Measurements from ENCODE around the gene ELMOD3.
A peak's percentile ranks its signal among the peaks of the same experiment; 100 is the strongest.

The ELMOD3 gene

GRCh38 chr2:85437488-85438200 is 83.1 kb downstream of the ELMOD3 start (continued):
- TF ChIP-seq ZNF274 (IDR thresholded peaks at IDR 0.05; ENCODE audit: low read length) (no peak), ZNF274 (tag by site-specific recombination; IDR thresholded peaks at IDR 0.05; ENCODE audit: borderline replicate concordance) (no peak), ZNF416 (tag by site-specific recombination; IDR thresholded peaks at IDR 0.05) (no peak), ZNF174 (tag by site-specific recombination; IDR thresholded peaks at IDR 0.05) (no peak), ZNF624 (tag by site-specific recombination; IDR thresholded peaks at IDR 0.05) (no peak), ZNF548 (tag by site-specific recombination; IDR thresholded peaks at IDR 0.05) (no peak), TCF7L2 (IDR thresholded peaks at IDR 0.05; ENCODE audit: borderline replicate concordance, low read depth, low read length) (no peak), ZXDB (tag by site-specific recombination; IDR thresholded peaks at IDR 0.05) (peak; percentile 88), FEZF1 (tag by site-specific recombination; IDR thresholded peaks at IDR 0.05) (no peak), ZNF155 (tag by site-specific recombination; IDR thresholded peaks at IDR 0.05) (no peak), ZNF146 (tag by site-specific recombination; IDR thresholded peaks at IDR 0.05) (no peak), ZNF24 (tag by site-specific recombination; IDR thresholded peaks at IDR 0.05) (no peak), INSM2 (tag by site-specific recombination; IDR thresholded peaks at IDR 0.05) (no peak), GLI2 (tag by site-specific recombination; IDR thresholded peaks at IDR 0.05; ENCODE audit: borderline replicate concordance, low read depth) (no peak), ZNF112 (tag by site-specific recombination; IDR thresholded peaks at IDR 0.05) (no peak), ZBTB11 (tag by site-specific recombination; conservative IDR thresholded peaks at IDR 0.05; ENCODE audit: low read depth) (no peak), ZNF549 (tag by site-specific recombination; IDR thresholded peaks at IDR 0.05) (no peak), ZNF677 (tag by site-specific recombination; IDR thresholded peaks at IDR 0.05) (no peak), MYNN (tag by site-specific recombination; IDR thresholded peaks at IDR 0.05; ENCODE audit: borderline replicate concordance) (no peak), ZNF19 (tag by site-specific recombination; IDR thresholded peaks at IDR 0.05; ENCODE audit: low read depth) (no peak), ZNF362 (tag by site-specific recombination; IDR thresholded peaks at IDR 0.05) (no peak), ZNF175 (tag by site-specific recombination; IDR thresholded peaks at IDR 0.05) (no peak), ZNF335 (tag by site-specific recombination; conservative IDR thresholded peaks at IDR 0.05) (0 out of 2 replicates have a peak, but pooled peaks have one; percentile 16), ATF2 (tag by site-specific recombination; IDR thresholded peaks at IDR 0.05; ENCODE audit: low read depth) (no peak), ZNF280C (tag by site-specific recombination; IDR thresholded peaks at IDR 0.05) (no peak), ZNF777 (tag by site-specific recombination; IDR thresholded peaks at IDR 0.05; ENCODE audit: borderline replicate concordance) (no peak), ZNF433 (tag by site-specific recombination; IDR thresholded peaks at IDR 0.05; ENCODE audit: low read depth) (no peak)
- TF ChIP-seq, protein P1, sequence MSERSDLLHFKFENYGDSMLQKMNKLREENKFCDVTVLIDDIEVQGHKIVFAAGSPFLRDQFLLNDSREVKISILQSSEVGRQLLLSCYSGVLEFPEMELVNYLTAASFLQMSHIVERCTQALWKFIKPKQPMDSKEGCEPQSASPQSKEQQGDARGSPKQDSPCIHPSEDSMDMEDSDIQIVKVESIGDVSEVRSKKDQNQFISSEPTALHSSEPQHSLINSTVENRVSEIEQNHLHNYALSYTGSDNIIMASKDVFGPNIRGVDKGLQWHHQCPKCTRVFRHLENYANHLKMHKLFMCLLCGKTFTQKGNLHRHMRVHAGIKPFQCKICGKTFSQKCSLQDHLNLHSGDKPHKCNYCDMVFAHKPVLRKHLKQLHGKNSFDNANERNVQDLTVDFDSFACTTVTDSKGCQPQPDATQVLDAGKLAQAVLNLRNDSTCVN (tag by site-specific recombination; optimal IDR thresholded peaks at IDR 0.05) = peak; percentile 18

Data from HEK293 (cell line).